HG02981 (cell line): ENCODE data around the gene NR1H2.

Source experiments
- ATAC-seq: cut with Tn5 transposase; IDR thresholded peaks from one replicate; pipeline ENCODE4 v1.9.1; 2021; ENCODE audit warnings: mild to moderate bottlenecking, moderate library complexity; ENCODE audit not compliant: unreplicated experiment

The NR1H2 gene

GRCh38 chr19:50420127-50420526 lies 43.9 kb downstream of the NR1H2 start:
- no peak for ATAC-seq

GRCh38 chr19:50420808-50421207 lies 44.6 kb downstream of the NR1H2 start:
- no peak for ATAC-seq

GRCh38 chr19:50422397-50423278 lies 46.4 kb downstream of the NR1H2 start:
- no peak for ATAC-seq

DNA sequence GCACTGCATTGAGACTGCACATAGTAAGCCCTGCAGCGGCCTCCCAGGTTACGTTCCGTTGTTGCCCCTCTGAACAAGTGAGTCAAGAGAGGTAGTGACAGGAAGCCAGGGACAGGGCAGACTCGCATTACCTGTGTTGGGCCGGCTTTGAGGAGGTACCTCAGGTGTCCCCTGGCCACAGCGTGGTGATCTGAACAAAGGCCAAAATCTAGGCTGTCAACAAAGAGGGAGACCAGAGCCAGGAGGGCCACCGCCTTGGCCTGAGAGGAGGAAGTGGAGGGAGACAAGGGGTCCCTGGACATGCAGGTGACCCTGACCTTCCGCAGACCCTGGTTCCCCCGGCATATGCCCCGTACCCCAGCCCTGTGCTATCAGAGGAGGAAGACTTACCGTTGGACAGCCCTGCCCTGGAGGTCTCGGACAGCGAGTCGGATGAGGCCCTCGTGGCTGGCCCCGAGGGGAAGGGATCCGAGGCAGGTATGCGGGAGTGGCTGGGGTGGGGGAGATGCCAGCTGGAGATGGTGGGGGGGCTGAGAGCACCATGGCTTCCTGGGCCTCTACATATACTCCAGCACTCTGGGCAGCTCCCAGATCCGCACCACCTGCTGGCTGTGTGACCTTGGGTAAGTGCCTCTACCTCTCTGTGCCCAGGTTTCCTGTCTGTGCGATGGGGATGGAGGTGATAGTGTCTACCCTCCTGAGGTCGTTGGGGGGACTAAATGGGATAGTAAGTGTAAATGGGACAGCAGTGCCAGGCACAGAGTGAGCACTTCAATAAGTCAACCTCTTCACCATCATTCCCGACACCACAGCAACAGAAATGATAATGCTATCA lies 47.2 kb downstream of the NR1H2 start:
- ATAC-seq = no peak

GRCh38 chr19:50425581-50425980 lies 49.3 kb downstream of the NR1H2 start:
- ATAC-seq = no peak

GRCh38 chr19:50427318-50427925 lies 51.2 kb downstream of the NR1H2 start:
- ATAC-seq = no peak

- no peak for ATAC-seq
Observed at GRCh38 chr19:50427997-50428425, 51.8 kb downstream of the NR1H2 start.

- ATAC-seq = no peak
Observed at GRCh38 chr19:50428772-50429463, 52.7 kb downstream of the NR1H2 start.

GRCh38 chr19:50430888-50431342 lies 54.7 kb downstream of the NR1H2 start:
- ATAC-seq = no peak

- ATAC-seq = peak; percentile 57
Observed at GRCh38 chr19:50431343-50432220, 55.3 kb downstream of the NR1H2 start.

GRCh38 chr19:50432221-50433028 lies 56.2 kb downstream of the NR1H2 start, which contains the start of gene MYBPC2:
Gene MYBPC2, plus strand, starts transcription at chr19:50432892. Its CDS starts 62 bp downstream, at chr19:50432954.
- no peak for ATAC-seq
